Activated T-cell treated with anti-CD3 and anti-CD28 coated beads for 1 hour (primary cell): ENCODE measurements around the gene SEC61A2.
"Not testable (repeated sequence)": the region's sequence is repeated elsewhere in the genome, so short reads cannot be mapped to it uniquely, and the experiment has no call there.

Experiments used
- DNase-seq: peaks from one replicate; pipeline ENCODE4 v3.0.0-alpha.2; 2020; ENCODE audit warnings: low read depth

Gene SEC61A2

DNA sequence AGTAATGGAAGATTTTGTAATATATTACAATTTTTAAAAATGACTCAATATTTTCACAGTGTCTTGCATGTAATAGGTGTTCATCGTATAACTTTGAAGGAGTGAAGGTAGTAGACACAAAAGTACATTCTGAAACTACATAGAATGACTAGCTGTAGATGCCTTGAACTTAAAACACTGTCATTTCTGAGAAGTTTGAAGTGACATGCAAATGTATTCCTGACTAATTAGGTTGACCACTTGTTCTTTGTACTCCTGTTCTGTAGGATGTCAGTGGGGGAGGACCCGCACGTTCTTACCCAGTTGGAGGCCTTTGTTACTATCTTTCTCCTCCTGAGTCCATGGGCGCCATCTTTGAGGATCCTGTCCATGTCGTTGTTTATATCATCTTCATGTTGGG lies 31.2 kb downstream of the SEC61A2 start:
- no peak for DNase-seq

DNA sequence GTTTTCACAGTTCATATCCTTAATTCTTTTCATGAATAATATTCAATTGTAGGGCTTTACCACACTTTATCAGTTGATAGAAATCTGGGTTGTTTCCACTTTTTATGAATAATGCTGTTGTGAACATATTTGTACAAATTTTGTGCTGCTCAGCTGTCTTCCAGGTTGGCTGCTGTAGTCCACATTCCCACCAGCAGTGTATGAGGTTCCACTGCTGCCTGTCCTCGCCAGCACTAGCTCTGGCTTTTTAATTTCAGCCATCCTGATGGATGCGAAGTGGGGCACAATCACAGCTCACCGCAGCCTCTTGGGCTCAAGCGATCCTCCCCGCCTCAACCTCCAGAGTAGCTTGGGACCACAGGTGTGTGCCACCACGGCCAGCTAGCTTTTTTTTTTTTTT lies 33.5 kb downstream of the SEC61A2 start:
- DNase-seq = no peak

DNA sequence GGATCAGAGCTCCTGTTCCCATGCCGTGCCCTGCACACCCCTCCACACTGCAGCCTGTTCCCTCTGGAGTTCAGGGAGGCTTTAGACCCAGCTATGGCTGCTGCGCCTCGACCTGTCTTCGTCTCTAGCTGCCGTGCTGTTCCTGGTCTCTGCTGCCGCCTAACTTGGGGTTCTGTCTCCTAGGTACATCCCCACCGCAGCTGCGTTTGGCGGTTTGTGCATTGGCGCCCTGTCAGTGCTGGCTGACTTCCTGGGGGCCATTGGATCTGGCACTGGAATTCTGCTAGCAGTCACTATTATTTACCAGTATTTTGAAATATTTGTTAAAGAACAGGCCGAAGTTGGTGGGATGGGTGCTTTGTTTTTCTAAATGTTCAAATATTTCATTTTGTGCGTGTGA lies 34.6 kb downstream of the SEC61A2 start:
- DNase-seq = no peak

DNA sequence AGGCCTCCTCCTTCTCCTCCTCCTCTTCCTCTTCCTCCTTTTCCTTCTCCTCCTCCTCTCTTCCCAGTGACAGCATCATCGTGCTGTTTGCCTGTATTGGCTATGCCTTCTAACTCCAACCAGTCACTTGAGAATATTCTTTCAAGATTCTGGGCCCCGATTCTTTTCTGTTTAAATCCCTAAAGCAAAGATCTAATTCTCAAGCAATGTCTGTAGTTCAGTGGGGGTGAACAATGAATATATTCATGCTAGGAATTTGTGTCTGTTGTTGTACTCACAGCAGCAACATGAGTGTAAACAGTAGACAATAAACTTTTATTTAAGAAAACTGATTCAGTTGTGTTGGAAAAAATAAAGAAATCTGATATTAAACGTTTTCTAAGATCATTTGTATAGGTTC lies 35.6 kb downstream of the SEC61A2 start:
- no peak for DNase-seq

GRCh38 chr10:12165999-12166775 lies 36.7 kb downstream of the SEC61A2 start:
- DNase-seq = no peak

DNA sequence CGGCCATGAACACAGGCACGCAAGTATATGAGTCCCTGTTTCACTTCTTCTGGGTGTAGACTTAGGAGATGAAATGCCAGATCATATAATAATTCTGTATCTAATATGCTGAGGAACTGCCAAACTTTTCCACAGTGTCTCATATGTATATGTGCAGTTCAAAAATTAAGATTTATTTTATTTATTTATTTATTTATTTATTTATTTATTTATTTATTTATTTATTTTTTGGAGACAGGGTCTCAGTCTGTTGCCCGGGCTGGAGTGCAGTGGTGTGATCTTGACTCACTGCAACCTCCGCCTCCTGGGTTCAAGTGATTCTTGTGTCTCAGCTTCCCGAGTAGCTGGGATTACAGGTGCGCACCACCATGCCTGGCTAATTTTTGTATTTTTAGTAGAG lies 42.0 kb downstream of the SEC61A2 start:
- DNase-seq = not testable (repeated sequence)

DNA sequence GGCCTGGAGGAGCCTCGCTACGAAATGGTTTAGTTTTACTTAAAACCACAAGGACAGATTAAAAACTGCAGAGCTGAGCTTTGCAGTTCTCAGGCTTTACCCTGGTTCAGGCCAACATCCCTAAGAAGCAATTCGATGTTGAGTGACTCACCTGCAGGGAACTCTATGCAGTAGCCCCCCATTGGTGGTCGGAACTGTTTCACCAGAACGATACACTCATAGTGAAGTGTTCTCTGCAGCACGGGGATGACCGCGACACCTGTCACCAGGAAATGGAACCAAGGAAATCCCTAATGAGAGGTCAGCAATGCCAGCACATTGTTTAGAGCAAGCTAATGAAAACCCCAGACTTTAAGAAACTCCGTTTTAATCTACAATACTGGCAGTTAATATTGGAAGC lies 48.2 kb downstream of the SEC61A2 start:
- no peak for DNase-seq

DNA sequence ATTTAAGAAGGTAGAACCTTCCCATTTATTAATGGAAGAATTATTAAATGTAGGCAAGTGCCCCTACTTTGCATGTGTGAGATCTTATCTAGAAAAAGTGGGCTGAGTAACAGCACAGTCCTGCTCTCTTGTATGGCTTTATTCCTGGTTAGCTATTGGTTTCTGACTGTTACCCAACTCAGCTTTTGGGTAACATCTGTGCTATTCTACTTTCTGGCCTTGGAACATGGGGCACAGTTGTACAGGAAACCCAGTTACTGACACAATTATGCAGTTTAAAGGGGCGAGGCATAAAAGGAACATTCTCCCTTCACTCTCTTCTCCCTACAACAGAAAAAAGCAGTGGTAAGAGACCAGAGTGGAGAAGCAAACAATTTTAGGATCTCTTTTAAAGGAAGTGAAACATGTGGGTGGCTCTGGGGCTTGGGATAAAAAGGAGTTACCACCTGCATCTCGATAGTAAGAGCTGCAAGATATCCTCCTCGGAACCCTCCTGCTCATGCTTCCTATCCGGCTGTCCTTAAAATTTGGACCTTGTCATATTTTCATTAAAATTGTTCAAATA lies 50.2 kb downstream of the SEC61A2 start:
- no peak for DNase-seq

DNA sequence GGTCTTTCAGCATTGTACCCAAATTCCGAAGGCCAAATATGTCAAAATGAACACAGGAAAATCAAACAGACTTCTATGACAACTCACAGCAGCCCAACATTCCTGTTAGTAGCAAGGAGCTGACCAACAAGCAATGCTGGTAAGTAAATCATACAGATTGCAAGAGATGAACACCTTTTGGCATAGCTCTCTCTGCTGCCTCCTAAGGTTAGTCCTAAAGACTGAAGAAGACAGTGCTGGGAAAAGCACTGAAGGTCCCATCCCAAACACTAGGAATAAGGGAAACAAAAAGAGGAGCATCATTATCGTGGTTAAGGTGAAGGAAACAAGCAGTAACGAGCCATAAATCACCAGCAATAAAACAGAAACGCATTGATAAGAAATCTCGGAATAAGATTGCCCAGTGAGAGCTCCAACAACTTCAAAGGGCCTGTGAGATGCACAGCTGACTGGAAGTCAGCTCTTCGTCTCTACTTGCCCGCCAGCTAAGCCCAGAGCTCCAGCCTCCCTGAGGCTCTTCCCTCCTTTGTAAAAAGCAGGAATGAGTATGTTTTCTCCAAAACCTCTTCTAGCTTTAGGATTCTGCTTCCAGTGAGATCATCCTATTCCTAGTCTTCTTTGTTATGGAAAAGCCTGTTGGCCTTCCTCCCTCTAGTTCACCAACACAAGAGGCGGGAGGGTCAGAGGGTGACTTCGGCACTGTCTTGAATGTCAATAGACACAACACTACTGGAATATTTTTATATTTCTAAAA lies 50.9 kb downstream of the SEC61A2 start:
- no peak for DNase-seq

DNA sequence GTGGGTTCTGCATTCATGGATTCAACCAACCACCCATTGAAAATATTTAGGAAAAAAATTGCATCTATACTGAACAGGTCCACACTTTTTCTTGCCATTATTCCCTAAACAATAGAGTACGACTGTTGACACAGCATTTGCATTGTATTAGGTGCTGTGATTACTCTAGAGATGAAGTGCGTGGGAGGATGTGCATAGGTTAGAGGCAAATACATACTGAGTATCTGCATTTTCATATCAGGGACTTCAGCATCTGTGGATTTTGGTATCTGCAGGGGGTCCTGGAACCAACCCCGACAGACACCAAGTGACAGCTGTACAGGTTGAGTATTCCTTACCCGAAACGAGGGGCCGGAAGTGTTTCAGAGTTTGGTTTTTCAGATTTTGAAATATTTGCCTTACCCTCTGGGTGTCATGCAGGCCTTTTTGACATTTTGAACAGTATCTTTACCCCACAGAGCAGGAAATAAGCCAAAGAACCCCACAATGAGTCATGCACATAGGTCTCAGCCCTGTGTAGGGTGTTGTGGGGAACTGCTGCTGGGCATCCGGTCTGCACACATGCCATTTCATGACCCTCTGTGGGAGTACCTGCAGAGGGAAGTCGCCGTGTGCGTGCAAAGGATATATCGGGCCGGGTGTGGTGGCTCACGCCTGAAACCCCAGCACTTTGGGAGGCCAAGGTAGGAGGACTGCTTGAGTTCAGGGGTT lies 51.7 kb downstream of the SEC61A2 start:
- DNase-seq = peak; percentile 46

DNA sequence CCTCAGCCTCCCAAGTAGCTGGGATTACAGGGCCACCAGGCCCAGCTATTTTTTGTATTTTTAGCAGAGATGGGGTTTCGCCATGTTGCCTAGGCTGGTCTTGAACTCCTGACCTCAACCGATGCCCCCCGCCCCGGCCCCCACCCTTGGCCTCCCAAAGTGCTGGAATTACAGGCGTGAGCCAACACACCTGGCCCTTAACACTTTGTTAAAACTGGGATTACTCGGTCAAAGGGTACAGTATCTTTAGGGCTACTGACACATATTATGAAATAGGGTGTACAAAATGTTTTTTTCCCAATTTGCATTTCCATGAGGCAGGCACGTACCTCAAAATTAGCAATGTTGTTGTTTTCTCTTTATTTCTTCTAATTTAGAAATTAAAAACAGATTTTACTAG lies 54.7 kb downstream of the SEC61A2 start:
- DNase-seq = no peak

DNA sequence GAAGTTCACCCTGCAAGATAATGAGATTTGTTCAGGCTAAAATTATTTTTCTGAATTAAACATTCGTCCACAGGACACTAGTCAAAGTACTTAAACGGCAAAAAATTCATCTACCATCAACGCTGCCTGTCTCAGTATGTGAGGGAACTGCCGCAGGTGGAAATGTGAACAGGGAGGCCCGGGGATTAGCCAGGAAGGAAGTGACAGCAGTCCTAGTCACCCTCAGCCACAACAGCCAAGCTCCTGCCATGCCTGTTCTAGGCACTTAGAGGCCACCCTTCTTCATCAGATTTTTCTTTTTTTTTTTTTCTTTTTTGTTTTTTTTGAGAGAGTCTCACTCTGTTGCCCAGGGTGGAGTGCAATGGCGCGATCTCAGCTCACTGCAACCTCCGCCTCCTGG lies 56.8 kb downstream of the SEC61A2 start:
- DNase-seq = no peak

GRCh38 chr10:12187321-12187905 lies 57.9 kb downstream of the SEC61A2 start:
- DNase-seq = no peak

DNA sequence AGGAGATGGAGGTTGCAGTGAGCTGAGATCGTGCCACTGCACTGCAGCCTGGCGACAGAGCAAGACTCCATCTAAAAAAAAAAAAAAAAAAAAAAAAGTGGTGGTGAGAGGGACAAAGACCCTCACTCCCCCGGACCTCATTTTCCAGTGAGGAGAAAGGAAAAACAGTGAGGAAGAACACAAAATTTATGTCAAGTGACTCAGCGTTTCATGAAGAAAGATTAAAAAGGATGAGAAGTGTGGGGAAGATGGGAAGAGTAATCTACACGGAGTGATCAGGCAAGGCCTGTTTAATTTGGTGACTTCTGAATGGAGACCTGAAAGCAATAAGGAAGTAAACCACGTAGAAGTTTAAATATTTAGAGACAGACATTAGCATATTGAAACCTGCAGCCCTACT lies 59.2 kb downstream of the SEC61A2 start:
- DNase-seq = no peak

- no peak for DNase-seq
Measured at GRCh38 chr10:12189426-12189825, 59.9 kb downstream of the SEC61A2 start.

DNA sequence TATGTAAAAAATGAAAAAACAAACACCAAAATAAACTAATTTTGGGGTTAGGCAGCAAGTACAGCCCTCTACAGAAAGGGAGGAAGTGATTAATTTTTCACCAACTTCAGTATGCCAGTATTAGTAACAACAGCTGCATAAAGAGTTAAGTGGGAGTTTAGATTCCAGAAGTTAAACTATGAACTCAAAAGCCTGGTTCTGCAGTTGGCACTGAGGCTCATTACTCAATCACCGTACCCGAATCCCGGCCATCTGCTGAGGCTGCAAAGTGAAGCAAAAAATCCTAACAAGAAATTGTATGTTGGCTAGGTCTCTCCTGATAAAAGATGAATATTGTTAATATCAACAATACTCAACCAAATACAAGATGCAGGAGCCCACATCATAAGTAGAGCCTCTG lies 62.2 kb downstream of the SEC61A2 start:
- DNase-seq = no peak

GRCh38 chr10:12193193-12193592 lies 63.7 kb downstream of the SEC61A2 start:
- no peak for DNase-seq

DNA sequence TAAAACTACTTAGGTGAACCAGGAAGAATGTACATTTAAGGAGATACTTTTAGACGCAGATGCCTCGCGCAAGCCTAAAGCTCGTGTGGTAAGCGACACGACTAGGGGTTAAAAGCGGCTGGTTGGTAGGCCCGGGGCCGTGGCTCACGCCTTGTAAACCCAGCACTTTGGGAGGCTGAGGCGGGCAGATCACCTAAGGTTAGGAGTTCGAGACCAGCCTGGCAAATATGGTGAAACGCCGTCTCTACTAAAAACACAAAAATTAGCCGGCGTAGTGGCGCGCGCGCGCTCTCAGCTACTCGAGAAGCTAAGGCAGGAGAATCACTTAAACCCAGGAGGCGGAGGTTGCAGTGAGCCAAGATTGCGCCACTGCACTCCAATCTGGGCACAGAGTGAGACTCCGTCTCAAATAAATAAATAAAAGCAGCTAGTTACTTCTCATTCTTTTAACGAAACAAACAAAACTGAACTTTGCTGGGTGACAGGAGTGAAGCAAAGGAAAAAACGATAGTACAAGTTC lies 65.3 kb downstream of the SEC61A2 start:
- peak; percentile 9 for DNase-seq

- DNase-seq = no peak
Measured at GRCh38 chr10:12195281-12195602, 65.8 kb downstream of the SEC61A2 start.

DNA sequence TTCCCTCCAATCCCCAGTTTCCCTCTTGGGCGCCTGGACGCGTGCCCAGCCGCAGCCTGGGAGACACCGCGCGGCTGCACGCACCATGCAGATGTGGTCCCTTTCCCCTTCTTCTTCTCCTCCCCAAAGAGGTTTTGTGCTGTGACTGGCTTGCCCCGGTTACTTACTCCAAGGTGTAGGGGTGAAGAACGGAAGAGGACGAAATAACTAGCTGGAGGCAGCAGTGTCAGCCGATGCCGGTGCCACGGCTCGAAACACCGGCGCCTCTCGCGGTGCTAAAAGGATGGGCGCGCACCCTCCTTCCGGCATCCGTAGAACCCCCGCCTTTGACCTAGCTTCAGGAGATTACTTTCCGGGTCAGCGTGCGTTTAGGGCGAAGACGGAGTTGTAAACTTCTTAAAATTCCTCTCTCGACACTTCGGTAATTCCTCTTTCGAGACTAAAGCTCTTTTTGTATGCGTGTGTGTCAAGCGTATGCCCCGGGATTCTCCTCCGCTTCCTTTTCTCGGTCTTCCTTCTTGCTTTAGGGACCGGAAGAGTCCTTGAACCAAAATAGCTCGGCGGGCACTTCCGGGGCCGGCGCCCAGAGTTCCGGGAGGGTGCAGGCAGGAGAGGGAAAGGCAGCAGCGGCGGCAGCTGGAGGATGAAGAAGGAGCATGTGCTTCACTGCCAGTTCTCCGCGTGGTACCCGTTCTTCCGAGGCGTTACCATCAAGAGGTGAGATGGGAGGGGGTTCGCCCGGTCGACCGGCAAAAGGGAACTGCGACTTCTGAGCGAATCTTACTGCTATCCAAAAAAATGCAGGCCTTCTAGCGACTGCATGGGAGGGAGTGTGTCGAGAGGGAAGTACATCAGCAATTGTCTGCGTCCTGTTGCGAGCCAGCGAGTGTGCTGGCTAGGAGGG lies 66.4 kb downstream of the SEC61A2 start, which contains the start of the genes CDC123 and NUDT5:
Gene CDC123, plus strand, starts transcription at position 586 of the 904 bp plus-strand sequence. Its CDS starts 58 bp downstream, at position 644.
Gene NUDT5, minus strand, starts transcription at position 289 of the 904 bp plus-strand sequence. CDS start 9,600 bp downstream, outside the sequence.
- peak; percentile 69 for DNase-seq
